NAMALWA (cell line): ENCODE results near the gene ACP7.
"Not testable (repeated sequence)": the region's sequence is repeated elsewhere in the genome, so short reads cannot be mapped to it uniquely, and the experiment has no call there.

ENCODE experiments used
- DNase-seq: peaks from one replicate; pipeline ENCODE4 v3.0.0-alpha.2; 2015; ENCODE audit warnings: low spot score

The ACP7 gene

DNA sequence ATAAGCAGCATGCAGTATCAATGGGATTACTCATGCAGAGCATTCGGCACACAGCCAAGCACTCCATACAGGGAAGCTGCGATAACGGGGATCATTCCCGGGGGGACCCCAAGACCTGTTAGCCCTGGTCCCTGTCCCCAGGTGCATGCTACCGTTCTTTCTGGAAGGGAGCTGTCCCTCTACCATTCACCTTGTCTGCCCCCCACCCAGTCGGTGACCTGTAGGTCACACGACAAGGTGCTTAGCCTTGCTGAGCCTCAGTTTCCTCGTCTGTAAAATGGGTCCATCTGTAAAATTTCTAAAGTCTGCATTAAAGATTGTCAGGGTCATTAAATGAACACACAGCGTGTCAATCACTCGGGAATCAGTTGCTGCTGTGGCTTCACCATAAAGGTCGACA is 6.8 kb upstream of the ACP7 start:
- DNase-seq, result no peak

DNA sequence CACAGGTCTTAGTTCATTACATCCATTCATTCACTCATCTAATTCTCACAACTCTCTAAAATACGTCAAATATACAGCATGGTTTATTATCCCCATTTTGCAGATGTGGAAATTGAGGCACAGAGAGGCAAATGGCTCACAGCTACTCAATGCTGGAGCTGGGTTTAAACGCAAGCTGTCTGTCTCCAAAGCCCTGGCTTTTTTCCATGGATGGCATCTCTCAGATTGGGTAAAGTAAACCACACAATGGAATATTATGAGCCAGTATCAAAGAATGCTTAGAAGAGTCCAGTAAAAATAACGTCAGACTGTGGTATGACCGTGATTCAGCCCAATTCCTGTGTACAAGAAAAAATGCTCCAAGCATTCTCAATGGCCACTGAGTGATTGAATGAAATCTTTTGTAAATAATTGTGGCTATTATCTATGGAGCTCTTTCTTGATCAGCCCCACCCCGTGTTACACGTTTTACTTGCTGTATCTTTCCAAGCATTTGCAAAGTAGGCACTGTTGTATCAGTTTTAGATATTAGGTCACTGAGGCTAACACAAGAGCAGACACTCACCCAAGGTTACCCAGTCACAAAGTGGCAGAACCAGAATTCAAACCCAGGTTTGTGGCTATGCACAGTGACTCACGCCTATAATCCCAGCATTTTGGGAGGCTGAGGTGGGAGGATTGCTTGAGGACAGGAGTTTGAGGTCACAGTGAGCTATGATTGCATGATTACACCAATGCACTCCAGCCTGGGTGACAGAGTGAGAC is 5.5 kb upstream of the ACP7 start:
- no peak for DNase-seq

DNA sequence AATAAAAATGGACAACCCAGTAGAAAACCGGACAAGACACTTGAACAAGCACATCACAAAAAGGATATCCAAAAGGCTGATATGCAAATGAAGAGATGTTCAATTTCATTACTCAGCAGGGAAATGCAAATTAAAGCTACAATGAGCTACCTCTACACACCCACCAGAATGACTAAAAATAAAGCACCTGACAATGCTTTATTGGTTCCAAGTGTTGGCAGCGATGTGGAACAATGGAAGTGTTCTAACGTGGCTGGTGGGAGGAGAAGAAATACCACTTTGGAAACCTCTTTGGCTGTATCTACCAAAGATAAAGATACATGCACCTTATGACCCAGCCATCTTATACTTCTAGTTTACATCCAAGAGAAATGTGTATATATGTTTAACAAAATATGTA is 3.7 kb upstream of the ACP7 start:
- DNase-seq, result no peak

DNA sequence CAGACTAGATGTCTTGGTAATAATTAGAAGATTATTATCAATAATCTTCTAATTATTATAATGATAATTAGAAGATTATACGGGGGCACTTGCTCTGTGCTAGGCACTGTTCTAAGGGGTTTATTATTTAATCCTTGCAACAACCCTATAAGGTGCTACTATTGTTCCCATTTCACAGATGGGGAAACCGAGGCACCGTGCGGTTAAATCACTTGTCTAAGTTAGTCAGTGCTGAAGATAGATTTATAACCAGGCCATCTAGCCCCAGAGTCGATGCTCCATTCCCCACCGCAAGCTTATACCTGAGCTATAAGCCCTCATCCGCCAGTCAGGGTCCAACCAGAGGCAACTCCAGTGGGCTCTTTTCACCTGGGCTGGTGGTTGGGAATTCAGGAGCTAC is 2.0 kb upstream of the ACP7 start:
- no peak for DNase-seq

DNA sequence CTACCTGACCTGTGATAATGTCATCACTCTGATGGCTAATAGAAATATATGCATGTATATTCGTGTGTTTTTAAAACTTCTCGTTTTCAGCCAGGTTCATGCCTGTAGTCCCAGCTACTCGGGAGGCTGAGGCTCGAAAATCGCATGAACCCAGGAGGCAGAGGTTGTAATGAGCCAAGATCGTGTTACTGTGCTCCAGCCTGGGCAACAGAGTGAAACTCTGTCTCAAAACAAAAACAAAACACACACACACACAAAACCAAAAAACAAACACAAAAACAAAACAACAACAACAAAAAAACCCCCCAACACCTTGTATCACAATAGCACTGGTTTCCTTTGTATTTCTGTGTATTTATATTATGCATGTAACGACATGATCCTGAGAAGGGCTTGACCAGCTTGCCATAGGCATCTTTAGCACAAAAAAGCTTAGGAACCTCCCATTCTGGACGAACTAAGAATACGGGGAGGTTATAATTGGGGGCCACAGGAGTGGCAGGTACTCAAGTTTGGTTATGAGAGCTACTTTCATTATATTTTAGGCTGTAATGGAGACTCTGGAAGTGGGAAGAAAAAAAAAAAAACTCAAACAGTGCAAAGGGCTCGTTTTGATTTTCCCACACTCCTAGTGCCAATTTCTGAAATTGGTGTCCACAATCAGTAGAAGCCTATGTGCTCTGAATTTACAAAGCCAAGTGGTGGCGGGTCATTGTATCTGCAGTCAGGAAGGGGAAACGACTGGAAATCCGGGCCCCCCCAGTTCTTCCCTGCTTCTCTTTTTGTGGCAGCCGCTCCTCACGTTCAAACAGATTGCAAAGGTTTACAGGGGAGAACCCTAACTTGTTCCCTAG is 1.2 kb upstream of the ACP7 start:
- DNase-seq, result no peak

DNA sequence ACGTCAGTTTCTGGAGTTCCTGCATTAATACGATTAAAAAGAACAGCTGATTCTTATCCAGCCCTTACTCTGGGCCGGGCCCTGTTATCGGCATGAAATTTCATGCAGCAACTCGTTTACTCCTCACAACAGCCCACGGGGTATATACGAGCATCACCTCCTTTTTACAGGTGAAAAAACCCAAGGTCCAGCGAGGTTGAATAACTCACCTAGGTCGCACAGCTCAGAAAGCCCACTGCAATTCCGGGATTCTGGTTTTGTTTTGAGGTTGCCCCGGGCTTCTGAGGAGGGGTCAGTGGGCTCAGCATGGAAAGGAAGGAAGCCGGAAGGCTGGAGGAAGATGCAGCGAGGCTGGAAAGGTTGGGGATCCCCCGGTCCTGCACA is 577 bp upstream of the ACP7 start:
- DNase-seq, result no peak

DNA sequence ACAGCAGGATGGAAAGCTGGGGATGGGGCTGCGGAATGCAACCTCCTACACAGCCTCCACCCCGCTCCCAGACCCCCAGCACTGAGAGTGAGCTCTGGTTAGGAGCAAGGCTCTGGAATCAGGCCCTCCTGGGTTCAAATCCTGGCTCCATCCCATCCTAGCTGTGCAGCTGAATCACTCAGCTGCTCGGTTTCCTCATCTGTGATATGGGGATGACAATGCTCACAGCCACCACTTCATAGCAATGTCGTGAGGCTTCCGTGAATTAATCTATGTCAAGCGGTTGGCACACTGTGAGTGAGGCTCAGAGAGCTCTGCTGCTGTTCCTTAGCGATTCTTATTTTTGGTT is 538 bp downstream of the ACP7 start:
- no peak for DNase-seq

DNA sequence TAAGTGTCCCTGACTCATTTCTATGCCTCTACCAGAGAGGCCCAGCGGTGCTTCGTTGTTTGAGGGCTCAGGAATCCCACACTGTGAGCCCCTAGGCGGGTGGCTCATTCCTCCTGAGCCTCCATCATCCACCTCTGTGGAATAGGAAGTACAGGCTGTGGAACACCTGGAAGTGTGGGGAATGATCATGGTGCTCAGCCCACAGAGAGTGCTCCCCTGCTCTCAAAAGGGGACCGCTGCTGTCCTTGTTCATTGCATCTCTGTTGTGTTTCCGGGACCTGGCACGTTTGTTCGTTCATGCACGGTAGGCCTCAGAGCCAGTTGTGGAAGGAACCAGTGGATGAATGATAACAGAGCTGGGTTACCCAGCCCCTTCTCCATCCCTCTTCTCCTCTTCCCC is 1.2 kb downstream of the ACP7 start:
- no peak for DNase-seq

DNA sequence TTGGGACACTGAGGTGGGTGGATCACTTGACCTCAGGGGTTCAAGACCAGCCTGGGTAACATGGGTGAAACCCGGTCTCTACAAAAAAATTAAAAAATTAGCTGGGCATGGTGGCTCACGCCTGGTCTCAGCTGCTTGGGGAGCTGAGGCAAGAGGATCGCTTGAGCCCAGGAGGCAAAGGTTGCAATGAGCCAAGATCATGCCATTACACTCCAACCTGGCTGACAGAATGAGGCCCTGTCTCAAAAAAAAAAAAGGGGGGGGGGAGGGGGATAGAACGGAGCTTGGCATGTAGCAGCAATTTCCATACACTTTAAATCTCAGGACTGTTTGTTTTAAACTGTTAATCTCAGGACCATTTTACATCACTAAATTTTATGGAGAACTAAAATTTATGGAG is 2.2 kb downstream of the ACP7 start:
- DNase-seq, result no peak

DNA sequence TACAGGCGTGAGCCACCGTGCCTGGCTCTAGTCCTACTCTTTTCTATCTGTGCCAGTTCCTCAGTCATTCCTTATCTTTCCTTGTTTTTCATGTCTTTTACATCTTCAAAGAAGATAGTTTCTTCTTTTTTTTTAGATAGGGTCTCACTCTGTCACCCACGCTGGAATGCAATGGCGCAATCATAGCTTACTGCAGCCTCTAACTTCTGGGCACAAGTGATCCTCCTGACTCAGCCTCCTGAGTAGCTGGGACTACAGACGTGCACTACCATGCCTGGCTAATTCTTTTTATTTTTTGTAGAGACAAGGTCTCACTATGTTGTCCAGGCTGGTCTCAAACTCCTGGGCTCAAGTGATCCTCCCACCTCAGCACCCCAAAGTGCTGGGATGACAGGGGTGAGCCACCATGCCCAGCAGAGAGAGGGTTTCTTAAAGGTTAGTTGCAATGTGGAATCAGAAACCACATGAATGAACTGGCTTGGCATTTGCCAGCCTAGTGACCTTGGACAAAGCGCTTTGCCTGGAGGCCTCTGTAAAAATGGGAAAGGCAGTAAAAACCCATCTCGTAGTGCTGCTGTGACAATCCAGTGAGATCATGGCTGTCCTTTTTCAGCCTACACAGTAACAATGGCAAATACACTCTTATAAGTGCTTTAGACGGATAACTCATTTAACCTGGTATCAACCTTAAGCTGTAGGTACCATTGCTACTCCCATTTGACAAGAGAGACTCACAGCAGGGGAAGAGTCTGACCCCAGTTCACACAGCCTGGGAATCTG is 3.9 kb downstream of the ACP7 start:
- DNase-seq, result no peak

DNA sequence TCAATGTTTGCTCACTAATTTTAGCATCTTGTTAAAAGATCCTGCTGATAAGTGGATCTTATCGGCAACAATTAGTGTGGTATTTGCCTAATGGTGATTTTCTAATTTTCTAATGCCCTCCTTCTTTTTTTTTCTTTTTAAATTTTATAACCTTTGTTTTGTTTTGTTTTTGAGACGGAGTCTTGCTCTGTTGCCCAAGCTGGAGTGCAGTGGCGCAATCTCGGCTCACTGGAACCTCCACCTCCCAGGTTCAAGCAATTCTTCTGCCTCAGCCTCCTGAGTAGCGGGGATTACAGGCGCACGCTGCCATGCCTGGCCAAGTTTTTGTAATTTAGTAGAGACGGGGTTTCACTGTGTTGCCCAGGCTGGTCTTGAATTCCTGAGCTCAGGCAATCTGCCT is 5.8 kb downstream of the ACP7 start:
- DNase-seq, result not testable (repeated sequence)

DNA sequence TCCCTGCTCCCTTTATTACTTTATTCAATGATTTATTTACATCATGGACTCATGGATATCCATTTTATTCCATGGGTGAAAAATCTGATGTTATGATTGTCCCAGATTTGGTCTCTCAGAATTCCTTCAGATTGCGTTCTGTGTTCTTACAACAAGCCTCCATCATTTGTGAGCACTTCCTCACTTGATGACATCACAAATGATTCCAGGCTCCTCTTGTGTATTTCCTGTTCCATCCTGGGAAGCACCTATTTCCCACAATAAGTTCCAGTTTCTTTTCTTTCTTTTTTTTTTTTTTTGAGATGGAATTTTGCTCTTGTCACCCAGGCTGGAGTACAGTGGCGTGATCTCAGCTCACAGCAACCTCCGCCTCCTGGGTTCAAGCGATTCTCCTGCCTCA is 6.7 kb downstream of the ACP7 start:
- no peak for DNase-seq

DNA sequence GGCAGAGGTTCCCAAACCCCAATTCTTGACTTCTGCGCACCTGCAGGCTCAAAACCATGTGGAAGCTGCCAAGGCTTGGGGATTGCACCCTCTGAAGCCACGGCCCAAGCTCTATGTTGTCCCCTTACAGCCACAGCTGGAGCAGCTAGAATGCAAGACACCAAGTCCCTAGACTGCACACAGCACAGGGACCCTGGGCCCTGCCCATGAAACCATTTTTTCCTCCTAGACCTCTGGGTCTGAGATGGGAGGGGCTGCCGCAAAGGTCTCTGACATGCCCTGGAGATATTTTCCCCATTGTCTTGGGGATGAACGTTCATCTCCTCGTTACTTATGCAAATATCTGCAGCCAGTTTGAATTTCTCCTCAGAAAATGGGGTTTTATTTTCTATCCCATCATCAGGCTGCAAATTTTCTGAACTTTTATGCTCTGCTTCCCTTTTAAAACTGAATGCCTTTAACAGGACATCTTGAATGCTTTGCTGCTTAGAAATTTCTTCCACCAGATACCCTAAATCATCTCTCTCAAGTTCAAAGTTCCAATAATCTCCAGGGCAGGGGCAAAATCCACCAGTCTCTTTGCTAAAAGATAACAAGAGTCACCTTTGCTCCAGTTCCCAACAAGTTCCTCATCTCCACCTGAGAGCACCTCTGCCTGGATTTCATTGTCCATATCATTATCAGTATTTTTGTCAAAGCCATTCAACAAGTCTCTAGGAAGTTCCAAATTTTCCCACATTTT is 11.8 kb downstream of the ACP7 start:
- DNase-seq, result not testable (repeated sequence)

DNA sequence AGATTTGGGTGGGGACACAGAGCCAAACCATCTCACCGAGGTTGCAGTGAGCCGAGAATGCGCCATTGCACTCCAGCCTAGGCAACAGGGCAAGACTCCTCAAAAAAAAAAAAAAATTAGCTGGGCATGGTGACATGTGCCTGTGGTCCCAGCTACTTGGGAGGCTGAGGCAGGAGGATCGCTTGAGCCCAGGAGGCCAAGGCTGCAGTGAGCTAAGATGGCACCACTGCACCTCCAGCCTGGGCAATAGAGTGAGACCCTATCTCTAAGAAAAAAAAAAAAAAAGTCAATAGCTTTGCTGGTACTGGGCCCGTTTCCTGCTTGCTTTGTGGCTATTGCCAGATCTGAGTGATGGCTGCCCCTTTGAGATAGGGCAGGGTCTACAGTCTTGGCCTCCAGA is 13.1 kb downstream of the ACP7 start:
- no peak for DNase-seq

DNA sequence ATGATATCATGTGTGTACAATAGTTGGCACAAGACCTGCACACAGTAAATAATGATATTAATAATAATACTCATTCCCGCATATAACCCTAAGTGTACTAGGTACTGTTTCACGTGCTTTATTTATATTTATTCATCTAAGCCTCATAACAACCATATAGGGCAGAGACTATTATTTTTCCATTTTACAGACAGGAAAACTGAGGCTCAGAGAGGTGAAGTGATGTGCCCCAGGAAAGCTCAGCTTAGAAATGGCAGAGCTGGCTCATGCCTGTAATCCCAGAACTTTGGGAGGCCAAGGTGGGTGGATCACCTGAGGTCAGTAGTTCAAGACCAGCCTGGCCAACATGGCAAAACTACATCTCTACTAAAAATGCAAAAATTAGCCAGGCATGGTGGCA is 13.6 kb downstream of the ACP7 start:
- no peak for DNase-seq

DNA sequence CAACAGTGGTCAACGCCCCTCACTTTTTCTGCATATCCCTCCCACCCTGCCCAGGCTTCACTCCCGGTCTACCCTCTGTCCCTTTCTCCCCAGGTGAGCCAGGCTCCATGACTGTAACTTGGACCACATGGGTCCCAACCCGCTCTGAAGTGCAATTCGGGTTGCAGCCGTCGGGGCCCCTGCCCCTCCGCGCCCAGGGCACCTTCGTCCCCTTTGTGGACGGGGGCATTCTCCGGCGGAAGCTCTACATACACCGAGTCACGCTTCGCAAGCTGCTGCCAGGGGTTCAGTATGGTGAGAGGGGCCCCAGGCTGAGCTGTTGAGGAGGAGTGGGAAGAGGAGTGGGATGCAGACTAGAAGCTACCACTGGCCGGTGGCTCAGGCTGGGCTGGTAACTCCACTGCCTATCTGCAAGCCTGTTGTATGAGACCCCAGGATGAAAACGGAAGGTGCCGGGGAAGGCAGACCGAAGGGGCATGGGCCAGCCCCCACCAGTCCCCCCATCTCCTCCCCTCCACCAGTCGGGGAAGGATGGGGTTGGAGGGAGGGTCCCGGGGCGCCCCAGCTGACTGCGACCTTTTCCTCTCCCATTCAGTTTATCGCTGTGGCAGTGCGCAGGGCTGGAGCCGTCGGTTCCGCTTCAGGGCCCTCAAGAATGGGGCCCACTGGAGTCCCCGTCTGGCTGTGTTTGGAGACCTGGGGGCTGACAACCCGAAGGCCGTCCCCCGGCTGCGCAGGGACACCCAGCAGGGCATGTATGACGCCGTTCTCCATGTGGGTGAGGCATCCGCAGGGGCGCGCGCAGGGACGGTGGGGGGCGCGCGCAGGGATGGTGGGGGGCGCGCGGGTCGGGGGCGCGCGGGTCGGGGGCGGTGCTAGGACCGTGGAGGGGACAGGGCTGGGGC is 14.4 kb downstream of the ACP7 start:
- DNase-seq, result no peak

DNA sequence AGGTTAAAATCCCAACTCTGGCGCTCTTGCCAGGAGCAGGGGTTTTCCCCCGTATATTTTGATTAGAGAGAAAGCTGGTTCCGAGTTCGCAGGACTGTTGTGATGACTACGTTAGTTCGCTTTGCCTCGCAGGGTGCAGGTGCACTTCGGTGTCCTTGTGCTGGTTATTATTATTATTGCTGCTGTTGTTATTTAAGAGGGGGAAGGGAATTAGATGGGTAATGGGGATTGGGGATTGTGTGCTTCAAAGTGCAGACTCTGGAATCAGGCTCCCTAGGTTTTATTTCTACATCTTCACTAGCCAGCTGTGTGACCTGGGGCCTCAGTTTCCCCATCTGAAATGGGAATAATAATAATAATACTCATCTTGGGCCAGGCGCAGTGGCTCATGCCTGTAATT is 15.2 kb downstream of the ACP7 start:
- DNase-seq, result no peak

DNA sequence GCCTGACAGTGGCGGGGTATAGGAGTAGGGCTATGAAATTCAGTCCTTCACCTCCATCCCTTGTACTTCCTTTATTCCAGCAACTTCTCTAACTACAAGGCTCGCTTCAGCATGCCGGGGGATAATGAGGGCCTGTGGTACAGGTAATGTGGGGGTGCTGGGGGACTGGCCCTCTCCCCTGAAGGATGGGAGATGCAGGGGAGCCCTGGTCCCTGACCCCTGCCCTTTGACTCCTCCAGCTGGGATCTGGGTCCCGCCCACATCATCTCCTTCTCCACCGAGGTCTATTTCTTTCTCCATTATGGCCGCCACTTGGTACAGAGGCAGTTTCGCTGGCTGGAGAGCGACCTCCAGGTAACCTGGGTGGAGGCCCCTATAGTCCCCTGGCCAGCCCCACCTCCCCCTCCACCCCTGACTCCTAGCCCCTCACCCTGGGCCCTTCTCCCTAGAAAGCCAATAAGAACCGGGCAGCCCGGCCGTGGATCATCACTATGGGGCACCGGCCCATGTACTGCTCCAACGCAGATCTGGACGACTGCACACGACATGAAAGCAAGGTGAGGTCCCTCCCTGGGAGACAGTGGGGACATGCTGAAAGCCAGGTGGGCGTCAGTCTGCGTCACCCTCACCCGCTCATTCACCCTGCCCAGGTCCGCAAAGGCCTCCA is 16.5 kb downstream of the ACP7 start:
- no peak for DNase-seq

DNA sequence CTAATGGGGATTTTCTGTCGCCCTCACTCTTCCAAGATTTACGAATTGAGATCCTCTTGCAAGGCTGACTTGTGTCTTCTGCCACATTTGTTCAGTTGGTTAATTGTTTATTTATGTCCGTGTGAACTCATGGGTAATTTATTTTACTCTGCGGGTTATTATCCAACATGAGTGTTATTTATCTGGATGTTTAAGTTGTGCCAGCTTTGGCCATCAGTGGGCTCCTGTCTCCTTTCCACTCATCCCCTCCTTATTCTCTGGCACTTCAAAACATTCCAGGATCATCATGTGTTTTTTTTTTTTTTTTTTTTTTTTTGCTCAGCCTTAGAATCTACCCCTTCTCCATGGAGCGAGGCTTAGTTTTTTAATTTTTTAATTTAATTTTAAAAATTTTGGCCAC is 19.0 kb downstream of the ACP7 start:
- no peak for DNase-seq

DNA sequence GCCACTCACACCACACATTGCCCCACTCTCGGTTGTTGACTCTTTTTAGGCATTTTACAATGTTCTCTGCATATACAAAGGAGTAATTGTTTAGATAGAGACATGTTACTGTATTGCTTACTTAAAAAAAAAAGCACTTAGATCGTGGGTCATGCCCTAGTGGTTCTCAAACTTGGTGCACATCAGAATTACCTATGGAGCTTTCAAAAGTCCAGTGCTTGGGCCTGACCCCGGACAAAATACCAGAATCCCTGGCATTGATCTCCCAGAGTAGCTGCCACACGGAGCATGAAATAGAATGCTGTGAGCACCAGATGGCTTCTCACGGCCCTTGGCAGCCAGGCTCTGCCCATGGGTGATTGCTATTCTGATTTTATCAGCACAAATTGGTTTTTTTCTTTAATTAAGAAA is 20.0 kb downstream of the ACP7 start:
- DNase-seq, result no peak

DNA sequence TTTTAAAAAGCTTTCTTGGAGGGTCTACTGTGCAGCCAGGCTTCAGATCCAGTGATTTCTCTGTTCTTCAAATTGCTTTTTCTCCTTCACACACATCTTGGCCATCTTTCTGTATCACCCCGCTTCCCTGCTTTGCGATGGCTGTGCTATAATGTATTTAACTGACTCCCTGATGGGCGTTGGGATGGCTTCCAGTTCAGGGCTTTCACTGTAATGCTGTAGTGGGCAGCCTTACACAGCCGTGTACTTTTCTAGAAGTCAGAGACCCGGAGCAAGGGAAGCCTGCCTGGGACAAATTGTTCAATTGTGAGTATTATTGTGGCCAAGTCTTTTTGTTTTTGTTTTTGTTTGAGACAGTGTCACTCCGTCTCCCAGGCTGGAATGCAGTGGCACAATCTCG is 22.0 kb downstream of the ACP7 start:
- DNase-seq, result no peak
